Activated naive CD4-positive, alpha-beta T cell (primary cell): ENCODE results near the gene TPM3.
"Not testable (repeated sequence)": the region's sequence is repeated elsewhere in the genome, so short reads cannot be mapped to it uniquely, and the experiment has no call there.

Experiments used
- DNase-seq, 4 experiments: peaks; one replicate each; lab custom pipeline; 2025; lab: John Stamatoyannopoulos, UW

TPM3 gene

DNA sequence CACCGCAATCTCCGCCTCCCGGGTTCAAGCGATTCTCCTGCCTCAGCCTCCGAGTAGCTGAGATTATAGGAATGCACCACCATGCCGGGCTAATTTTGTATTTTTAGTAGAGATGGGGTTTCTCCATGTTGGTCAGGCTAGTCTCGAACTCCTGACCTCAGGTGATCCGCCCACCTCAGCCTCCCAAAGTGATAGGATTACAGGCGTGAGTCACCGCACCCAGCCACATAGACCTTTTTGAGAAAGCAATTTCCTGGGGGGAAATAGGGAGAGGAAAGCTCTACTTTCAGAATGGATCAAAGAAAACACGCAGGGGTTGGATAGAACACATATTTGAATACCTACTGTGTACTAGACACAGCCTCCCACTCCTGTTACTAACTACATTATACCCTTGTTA is 13.9 kb upstream of the TPM3 start:
- DNase-seq = not testable (repeated sequence)

DNA sequence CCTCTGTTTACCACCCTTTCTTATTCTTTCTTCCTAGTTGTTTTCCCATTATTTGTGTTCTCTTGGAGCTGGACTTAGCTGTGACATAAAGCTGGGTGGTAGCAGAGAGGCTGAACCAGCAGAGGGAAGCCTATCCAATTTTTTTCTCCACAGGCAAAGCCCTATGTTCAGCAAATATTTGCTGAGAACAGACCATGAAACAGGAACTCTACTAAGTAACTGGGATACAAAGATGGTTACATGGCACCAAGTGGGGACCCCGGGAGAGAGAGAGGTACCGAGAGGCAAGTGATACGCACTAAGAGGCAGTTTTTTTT is 7.6 kb upstream of the TPM3 start:
- DNase-seq = no peak

DNA sequence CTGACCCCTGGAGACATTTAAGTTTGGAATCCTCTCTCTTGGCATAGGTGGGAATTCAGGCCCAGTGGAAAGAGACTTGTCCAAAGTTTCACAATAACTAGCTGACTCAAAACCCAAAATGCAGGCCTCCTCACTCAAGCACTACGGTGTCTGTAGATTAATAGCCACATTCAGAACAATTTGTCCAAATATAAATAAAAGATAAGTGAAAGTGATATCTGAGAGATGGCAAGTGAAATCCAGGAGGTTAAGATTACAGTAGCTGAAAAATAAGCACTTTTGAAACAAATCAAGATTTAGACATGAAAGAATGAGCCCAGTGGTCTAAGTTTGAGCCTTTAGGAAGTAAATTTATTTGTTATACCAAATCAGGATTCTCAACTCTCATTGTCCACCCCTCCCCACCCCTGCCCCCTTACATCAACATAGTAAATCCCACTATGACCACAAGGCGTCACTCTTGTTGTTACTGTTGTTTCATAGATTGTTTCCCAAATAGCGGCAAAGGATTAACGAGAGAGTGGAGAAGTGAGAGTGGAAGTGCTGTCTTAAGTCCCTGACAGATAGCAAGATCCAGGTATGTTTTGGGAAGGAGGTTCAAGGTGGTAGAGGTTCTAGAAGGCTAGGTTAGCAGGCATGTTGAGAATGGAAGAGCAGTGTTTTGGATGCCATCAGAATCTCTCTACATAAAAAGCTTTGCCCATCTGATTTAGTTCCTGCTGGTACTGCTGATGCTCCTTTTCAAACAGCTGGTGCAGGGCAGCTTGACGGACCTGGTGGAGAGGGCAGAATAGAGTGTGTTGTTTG is 7.1 kb upstream of the TPM3 start:
- DNase-seq = peak in 1 of 4 experiments; percentile 5

- no peak for DNase-seq
These were observed 1.9 kb upstream of the TPM3 start for GRCh38 chr1:154193821-154194220.

GRCh38 chr1:154192476-154192875 is 576 bp upstream of the TPM3 start:
- no peak for DNase-seq

DNA sequence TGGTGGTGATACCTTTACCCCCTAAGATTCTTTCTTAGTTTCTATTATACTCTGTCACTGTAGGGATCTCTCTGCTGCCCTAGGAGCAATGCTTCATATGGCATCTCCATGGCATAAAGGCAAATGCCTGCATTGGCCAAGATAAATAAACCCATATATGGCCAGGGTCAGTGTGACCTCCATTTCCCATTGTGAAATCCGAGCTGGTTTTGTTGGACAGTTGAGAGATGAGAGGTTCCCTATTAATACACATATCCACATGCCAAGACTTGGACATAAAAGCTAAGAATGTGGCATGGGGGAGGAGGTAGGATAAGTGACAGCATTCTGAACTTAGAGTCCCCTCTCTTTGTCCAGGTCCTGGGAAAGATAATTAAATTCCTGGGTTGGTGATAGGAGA is 1.4 kb downstream of the TPM3 start:
- DNase-seq = no peak

- no peak for DNase-seq
These were observed 4.9 kb downstream of the TPM3 start for GRCh38 chr1:154186852-154187501.

DNA sequence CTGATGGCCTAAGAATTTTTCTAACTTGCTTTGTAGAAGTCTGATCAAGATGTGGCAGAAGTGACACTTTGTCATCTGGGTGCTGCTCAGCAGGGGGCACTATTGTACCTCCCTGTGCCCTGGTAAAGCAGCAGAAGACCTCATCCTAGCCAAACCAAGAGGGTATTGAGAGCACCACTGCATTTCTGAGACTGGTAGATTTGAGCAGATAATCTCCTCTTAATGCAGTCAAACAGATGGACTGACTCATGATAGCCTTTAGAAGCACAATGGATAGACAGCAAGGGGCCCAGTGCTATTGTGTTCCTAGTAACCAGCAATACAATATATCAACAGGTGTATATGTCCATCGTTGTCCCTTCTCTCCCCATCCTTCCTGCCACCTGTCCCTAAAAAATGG is 5.7 kb downstream of the TPM3 start:
- peak in 3 of 4 experiments; percentile 11 to 52 (median 15) for DNase-seq

DNA sequence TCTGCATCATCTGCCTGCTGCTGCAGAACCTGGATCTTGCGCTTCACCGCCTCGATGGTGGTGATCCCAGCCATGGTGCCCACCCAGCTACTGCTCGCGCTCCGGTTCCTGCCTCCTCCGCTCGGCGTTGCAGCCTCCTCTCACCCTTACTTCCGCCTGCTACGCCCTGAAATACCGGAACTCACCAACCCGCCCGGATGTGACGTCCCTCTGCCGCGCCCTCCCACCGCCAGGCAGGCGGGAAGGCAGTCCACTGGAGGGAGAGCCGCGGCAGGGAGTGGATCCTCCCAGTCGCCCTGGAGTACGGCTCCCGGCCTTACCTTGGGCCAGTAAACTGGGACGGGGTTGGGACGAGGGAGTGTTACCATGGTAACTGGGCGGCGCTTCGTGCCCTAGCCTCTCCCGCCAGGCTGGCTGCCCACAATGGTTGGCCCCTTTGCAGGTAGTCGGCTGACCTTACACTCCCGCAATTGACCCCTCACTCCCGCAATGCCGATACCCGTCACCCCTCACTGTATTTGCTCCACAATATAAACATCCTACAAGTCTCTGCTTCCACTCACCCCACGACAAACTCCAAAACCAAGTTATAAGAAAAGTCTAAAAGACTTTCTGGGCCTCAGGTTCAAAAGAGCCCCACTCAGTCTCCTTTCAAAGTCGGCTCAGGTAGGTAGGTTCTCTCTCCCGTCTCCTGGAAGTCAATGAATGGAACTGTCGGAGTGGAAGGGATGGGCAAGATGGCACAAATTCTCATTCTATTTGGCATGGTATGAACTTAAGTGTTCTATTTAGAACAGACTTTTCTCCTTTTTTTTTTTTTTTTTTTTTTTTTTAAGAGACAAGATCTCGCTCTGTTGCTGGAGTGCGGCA is 8.6 kb downstream of the TPM3 start:
- peak; percentile 77 to 89 (median 84) for DNase-seq

DNA sequence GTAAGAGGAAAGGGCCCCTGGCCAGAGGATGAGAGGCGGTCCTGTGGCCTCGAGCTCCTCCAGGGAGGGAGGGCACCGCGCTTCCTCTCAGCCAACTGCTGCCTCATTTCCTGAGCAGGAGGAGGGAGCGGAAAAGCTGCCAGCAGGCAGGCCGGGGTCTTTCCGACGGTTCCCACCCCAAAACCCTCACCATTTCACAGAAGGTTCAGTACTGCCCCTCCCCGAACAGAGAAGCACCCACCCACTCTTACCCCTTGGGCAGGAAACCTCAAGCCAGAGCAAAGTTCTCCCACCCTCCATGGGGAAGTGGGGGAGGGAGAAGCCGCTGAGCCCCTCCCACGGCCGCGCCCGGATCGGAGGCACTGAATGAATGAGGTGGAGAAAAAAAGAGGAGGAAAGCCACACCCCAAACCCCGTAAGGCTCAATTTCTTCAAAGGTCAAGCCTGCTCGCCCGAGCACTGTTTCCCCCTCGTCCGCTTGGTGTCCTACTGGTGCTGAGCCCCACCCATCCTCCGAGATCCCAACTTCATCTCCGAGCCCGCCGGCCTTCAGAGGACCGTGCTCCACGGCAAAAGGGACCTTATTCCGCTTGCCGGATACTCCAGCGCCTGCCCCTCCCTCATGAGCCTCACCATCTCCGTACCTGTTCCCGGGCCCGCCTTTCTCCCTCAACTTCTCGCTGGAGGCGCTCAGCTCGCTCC is 9.4 kb downstream of the TPM3 start:
- peak in 3 of 4 experiments; percentile 4 to 42 (median 32) for DNase-seq

DNA sequence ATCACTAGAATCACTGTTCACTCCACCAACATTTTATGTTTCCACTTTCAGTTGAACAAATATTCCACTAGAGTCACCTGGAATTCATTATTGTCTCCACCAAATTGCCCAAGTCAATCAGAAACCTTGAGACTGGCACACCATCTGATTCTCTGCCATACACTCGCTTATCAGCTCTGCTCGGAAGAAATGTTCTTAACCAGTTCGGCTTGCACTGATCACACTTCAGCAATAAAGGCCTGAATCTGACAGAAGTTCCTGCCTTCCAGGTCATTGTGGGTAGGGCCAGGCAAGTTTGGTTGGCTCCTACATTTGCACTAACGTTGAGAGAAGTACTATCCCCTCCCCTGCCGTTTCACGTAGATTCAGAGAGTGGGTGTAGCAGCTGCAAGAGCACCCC is 10.0 kb downstream of the TPM3 start:
- peak in 1 of 4 experiments; percentile 13 for DNase-seq

DNA sequence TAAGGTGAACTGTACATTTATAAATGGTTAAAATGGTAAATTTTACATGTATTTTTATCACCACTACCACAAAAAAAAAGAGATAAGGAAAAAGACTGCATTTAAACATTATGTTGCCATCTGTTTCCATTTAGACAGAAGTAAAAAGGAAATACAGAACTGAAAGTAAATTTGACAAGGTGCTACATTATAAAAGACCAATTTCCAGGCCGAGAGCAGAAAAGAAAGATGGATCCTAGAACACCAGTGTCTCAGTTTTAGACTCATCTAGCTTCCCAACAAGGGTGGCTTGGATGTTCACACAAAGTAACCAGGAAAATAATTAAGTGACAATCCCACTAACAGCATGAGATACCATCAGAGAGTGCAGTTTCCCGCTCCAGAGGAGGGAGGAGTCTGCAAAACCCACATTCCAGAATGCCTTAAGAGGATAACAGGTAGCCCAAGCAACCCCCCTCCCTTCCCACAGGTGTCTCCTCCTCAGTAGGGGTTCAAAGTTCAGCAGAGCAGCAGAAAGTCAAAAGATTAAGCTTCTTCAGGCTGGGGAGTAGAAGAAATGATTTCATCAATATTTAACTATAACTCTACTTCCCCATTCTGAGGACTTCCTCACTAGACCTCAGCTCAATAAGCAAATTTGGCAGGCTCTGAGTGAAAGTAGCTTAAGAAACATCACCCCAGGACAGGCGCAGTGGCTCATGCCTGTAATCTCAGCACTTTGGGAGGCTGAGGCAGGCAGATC is 11.8 kb downstream of the TPM3 start:
- DNase-seq = no peak

DNA sequence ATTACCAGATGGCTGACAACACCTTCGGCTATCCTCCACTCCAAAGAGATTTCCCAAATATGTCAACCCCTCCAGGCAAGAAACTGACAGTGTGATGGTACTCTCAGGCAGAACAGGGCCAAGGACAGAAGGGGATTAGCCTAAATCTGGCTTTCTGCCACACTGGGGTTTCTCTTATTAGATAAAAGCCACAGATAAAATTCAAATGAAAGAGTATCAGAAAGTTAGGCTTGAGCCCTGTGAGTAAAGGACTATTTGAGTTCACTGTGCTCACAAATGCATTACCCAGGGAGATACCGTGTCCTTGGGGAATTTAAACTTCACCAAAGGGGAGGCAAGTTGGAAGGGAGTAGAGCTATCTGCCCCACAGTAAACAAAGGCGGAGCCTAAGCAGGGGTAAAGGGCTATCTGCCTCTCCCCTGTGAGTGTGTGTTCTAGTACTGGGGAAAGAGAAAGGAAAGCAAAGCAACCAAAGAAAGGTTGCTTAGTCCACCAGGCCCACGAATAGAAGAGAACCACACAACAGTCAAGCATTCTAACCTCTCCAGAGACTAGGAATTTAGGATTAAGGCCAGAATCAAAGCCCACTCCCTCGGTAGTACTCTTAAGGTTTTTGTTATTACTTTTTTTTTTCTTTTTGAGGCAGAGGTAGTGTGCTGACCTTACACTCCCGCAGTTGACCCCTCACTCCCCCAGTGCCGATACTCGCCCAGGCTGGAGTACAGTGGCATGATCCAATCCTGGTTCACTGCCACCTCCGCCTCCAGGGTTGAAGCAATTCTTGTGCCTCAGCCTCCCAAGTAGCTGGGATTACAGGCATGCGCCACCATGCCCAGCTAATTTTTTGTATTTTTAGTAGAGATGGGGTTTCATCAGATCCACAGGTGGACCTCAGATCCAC is 12.7 kb downstream of the TPM3 start:
- DNase-seq = no peak

GRCh38 chr1:154178013-154178412 is 13.9 kb downstream of the TPM3 start:
- DNase-seq = no peak

- no peak for DNase-seq
These were observed 15.6 kb downstream of the TPM3 start for GRCh38 chr1:154176337-154176736.

GRCh38 chr1:154174654-154175053 is 17.2 kb downstream of the TPM3 start:
- DNase-seq = no peak

- DNase-seq = no peak
These were observed 20.0 kb downstream of the TPM3 start for GRCh38 chr1:154171880-154172279.

- DNase-seq = no peak
These were observed 20.7 kb downstream of the TPM3 start for GRCh38 chr1:154171223-154171583.

DNA sequence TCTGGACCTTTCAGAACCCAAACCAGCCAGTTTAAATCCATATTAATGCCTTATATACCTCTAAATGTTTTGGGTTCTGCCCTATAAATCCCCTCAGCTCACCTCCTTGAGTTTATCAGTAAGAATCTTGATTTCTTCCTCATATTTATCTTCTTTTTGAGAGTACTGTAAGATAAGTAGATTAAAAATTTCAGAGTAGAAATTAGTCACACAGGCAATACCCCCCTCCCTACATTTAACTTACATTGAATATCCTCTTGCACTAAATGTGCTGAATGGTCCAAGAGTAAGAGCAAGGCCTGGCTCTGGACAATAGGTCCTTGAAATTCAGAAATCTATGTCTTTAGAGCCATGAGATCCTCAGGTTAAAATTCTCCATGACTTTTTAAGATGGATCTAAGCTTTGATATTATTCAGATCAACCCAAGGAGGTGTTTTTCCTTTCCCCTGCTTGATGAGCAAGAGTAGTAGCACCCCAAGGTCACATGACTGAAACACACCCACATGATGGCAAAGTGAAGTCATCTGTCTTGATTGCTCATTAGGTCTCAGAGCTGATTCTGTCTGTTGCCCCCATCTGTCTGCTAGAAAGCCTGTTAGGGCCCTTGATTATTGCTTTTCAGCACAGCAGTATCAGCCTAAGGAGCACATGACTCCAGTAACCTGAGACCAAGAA is 21.2 kb downstream of the TPM3 start:
- DNase-seq = no peak

DNA sequence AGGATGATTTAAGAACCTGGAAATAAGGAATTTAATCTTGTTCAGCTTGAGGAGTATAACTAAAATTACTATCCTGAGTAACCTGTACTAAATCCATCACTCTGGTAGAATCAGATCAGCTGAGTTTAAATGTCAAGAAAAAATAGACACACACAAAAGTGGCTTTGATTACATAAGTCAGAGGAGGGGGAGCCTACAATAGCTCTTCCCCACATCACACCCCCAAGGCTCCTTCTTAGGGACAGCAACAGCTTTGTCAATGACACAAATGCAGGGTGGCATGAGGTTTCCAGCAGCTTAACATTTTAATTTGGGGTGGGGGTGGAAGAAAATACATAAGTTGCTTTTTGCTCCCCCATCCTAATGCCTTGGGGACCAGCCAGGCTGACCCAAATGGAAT is 24.4 kb downstream of the TPM3 start:
- no peak for DNase-seq
